ES-I3 (cell line): ENCODE data around the gene NLGN4Y.

Experiments
- H3K36me3 ChIP-seq: 2 replicates; pipeline ENCODE4 v1.6.1; 2013; ENCODE audit warnings: mild to moderate bottlenecking, low read length, control low read depth, moderate library complexity; ENCODE audit not compliant: insufficient read depth
- H3K4me1 ChIP-seq: 2 replicates; pipeline ENCODE4 v1.6.1; 2013; ENCODE audit warnings: mild to moderate bottlenecking, control low read depth, low read length; ENCODE audit not compliant: insufficient read depth
- H3K9ac ChIP-seq: 2 replicates; pipeline ENCODE4 v1.6.1; 2013; ENCODE audit warnings: low read depth, mild to moderate bottlenecking, low read length, moderate library complexity
- H3K9me3 ChIP-seq: 2 replicates; pipeline ENCODE4 v1.6.1; 2013; ENCODE audit warnings: mild to moderate bottlenecking, low read length, moderate library complexity; ENCODE audit not compliant: control insufficient read depth, insufficient read depth

NLGN4Y gene

DNA sequence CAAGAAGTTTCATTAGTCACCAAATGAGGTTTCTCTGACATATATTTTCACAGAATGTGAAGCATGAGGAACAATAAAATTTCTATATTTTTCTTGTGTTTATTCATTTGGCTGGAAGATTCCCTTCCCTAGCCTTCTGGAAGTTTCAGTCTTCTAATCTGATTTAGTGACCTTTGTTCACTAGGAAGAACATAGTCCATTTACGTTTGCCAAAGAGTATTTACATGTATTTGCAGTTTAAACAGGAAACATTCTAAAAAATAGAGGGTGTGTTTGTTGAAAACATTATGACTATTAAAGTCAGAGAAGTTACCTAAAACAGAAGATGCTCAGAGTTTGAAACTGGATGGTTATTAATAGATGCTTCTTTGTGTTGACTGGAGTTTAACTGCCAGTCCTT lies 238.6 kb downstream of the NLGN4Y start:
- Histone ChIP-seq H3K9ac (no peak overlapping the region), H3K9me3 (no peaks in the 10 kb centered on the region), H3K36me3 (no peaks in the 10 kb centered on the region), H3K4me1 (no peaks in the 10 kb centered on the region)

DNA sequence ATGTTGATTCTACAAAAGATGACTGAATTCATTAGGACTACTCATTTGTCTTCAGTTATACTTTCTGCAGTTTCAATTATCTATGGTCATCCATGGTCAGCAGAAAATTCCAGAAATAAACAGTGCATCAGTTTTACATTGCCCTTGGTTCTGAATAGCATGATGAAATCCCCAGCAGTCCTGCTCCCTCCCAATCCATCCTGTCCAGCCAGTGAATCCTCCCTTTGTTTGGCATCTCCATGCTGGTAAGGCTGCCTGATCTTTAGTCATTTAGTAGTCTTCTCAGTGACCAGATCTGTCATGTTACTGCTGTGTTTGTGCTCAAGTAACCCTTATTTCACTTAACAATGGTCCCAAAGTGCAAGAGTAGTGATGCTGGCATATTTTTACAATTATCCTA lies 239.3 kb downstream of the NLGN4Y start:
- Histone ChIP-seq H3K4me1 (no peaks in the 10 kb centered on the region), H3K9me3 (no peaks in the 10 kb centered on the region), H3K36me3 (no peaks in the 10 kb centered on the region), H3K9ac (no peak overlapping the region)

DNA sequence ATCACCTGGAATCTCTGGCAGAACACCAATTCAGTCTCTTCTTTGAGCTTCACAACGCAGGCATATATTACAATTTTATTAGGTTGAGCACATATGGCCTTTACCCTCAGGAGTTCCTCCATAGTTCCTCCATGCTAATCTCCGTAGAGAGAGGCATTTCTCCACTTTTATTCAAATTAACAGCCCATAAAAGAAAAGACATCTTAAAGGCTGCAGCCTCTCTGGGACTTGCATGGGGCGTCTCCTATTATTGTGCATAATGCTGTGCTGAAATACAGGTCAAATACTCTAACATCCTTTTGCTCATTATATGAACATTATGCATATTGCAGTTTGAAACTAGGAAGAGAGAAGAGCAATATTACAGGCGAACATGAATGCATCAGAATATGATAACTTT lies 253.9 kb downstream of the NLGN4Y start:
- no peaks in the 10 kb centered on the region for H3K4me1 ChIP-seq
- no peak overlapping the region for H3K9ac ChIP-seq
- no peaks in the 10 kb centered on the region for H3K36me3 ChIP-seq
- H3K9me3 ChIP-seq: no peaks in the 10 kb centered on the region

DNA sequence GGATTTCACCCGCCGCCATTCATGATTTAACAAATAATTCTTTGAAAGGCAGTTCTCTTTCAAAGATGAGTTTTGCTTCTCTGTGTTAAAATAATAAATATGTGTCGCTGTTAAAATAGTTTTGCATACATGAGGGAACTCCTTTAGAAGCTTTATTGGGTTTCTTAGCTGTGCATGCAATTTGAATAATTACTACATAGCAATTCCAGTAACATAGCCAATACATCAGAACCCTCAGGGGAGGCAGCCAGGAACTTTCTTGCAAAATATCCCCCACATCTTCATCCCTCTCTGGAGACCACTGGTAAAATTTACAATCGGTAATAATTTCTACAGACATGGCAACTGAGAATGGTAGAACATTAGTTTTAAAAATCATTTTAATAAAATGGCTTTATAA lies 268.8 kb downstream of the NLGN4Y start:
- H3K9me3 ChIP-seq: no peaks in the 10 kb centered on the region
- no peak overlapping the region for H3K9ac ChIP-seq
- H3K4me1 ChIP-seq: no peaks in the 10 kb centered on the region
- no peaks in the 10 kb centered on the region for H3K36me3 ChIP-seq

DNA sequence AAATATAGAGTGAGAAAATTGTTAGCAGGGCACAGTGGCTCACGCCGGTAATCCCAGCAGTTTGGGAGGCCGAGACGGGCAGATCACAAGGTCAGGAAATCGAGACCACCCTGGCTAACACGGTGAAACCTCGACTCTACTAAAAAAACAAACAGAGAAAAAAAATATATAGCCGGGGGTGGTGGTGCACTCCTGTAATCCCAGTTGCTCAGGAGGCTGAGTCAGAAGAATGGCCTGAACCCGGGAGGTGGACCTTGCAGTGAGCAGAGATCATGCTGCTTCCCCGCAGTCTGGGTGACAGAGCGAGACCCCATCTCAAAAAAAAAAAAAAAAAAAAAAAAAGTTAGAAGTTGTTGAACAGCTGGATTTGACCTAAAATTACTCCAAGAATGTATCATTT lies 269.3 kb downstream of the NLGN4Y start:
- Histone ChIP-seq H3K4me1 (no peaks in the 10 kb centered on the region), H3K9me3 (no peaks in the 10 kb centered on the region), H3K36me3 (no peaks in the 10 kb centered on the region), H3K9ac (no peak overlapping the region)

DNA sequence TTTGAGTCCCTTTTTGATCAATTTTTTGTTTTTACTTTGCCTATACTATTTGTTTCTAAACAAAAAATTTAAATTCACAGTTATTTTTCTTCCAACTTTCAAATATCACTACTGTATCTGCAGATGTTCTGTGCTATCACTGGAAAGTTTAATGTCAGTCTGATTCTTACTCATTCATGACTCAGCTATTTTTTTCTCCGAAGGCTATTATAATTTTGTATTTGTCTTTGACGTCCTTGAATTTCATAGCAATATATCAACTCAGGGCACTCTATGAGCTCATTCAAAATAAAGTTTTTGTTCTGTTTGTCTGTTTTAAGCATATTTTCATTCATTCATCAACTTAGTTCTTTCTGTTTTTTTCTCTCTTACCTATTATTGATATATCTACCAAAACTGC lies 273.7 kb downstream of the NLGN4Y start:
- no peaks in the 10 kb centered on the region for H3K36me3 ChIP-seq
- no peaks in the 10 kb centered on the region for H3K9me3 ChIP-seq
- no peaks in the 10 kb centered on the region for H3K4me1 ChIP-seq
- H3K9ac ChIP-seq: no peak overlapping the region

DNA sequence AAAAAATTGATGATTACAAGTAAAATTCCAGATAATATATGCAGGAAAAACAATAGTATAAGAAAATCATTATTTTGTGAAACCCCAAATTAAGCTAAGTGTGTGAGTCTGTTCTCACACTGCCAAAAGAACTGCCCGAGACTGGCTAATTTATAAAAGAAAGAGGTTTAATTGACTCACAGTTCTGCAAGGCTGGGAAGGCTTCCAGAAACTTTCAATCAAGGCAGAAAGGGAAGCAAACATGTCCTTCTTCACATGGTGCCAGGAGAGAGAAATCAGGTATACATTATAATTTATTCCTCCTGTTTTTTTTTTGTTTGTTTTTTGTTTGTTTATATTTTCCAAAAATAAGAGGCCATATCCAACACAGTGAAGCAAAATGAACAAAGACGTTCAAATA lies 276.8 kb downstream of the NLGN4Y start:
- Histone ChIP-seq H3K36me3 (no peaks in the 10 kb centered on the region), H3K4me1 (no peaks in the 10 kb centered on the region), H3K9ac (no peak overlapping the region), H3K9me3 (no peaks in the 10 kb centered on the region)

DNA sequence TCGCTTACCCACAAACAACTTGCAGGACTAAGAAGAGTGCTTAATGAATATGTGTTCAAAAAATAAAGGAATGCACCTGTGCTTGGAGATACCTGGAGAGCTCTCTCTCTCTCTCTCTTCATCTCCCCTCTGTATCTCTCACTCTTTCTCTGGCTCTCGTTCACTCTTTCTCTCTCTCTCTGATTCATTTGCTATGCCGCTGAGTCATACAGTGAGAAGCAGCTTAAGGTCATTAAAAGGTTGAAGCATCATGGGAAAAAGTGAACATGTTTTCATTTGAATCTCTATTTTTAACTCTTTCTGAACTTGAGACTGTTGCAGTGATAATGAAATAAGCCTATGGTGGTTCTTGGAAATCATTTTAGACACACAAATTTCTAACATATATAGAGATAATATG lies 277.8 kb downstream of the NLGN4Y start:
- H3K4me1 ChIP-seq: no peaks in the 10 kb centered on the region
- no peak overlapping the region for H3K9ac ChIP-seq
- H3K36me3 ChIP-seq: no peaks in the 10 kb centered on the region
- no peaks in the 10 kb centered on the region for H3K9me3 ChIP-seq

DNA sequence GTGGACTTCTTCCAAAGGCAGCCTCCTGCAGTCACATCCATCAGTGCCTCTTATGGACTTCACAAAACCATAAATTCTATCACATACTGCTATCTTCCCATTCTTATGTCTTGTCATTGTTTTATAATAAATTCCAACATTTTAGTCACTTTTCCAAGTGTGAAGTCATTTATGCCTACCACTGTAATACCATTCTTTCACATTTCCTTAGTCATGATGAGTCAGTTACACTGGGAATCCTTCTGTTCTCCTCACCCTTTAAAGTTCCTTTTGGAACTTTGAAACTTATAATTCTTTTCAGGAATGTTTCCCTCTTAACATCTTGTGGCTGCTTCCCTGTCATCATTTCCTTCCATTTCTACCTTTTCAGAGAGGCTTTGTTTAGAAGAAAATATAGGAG lies 279.7 kb downstream of the NLGN4Y start:
- H3K9ac ChIP-seq: no peak overlapping the region
- no peaks in the 10 kb centered on the region for H3K4me1 ChIP-seq
- no peaks in the 10 kb centered on the region for H3K36me3 ChIP-seq
- H3K9me3 ChIP-seq: no peaks in the 10 kb centered on the region

DNA sequence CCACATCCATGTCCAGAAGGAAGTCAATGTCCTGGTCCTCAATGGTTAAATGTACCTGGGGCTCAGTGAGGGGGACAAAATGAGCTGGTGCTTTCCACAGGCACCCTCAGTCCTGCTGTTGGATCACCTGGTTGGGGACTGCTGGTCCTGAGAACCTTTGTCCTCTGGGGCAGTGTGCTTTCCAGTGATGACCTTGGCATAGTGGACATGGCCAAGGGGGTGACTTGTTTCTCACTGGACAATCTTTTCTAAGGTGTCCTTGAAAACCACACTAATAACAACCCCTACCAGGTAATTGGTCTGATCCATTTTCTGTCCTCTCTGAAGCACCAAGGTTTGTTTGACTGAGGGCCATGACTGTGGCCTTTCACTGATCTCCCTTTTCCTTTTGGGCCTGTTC lies 294.1 kb downstream of the NLGN4Y start:
- Histone ChIP-seq H3K36me3 (no peaks in the 10 kb centered on the region), H3K4me1 (no peaks in the 10 kb centered on the region), H3K9me3 (no peaks in the 10 kb centered on the region), H3K9ac (no peak overlapping the region)

DNA sequence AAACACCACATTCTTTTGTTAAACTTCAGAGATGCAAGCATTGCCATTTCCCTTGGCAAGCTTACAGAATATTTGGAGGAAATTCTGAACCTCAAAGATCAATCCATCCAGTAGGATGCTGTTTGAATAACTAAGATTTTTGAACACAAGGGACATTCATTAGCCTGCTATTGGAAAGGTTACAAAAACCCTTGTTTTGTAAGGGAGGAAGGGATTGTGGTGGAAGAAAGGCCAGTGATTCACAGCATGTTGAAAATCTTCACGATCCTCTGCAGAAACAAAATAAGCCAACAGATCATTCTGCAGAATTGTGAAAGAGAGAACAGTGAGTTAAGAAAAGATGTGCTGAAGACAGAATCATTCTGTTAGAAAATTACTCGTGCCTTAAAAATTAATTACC lies 297.9 kb downstream of the NLGN4Y start:
- Histone ChIP-seq H3K9me3 (no peaks in the 10 kb centered on the region), H3K36me3 (no peaks in the 10 kb centered on the region), H3K9ac (no peak overlapping the region), H3K4me1 (no peaks in the 10 kb centered on the region)

DNA sequence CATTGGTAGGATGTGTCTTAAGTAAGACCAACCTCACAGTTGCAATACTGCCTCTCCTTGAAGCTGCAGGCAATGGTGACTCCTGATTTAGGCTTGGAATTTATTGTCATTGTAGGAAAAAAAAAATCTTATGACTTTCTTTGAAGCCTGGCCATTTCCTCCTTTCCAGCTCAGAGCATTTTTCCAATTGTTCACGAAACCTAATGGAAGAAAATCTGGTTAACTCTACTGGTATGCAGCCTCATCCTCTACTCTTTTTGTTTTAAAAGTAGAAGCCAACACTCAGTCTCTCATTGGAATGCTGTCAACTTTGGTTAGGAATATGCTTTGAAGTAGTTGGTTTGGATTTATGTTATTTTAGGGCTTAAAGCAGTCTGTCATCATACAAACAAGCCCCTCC lies 298.6 kb downstream of the NLGN4Y start:
- Histone ChIP-seq H3K9me3 (no peaks in the 10 kb centered on the region), H3K4me1 (no peaks in the 10 kb centered on the region), H3K9ac (no peak overlapping the region), H3K36me3 (no peaks in the 10 kb centered on the region)

DNA sequence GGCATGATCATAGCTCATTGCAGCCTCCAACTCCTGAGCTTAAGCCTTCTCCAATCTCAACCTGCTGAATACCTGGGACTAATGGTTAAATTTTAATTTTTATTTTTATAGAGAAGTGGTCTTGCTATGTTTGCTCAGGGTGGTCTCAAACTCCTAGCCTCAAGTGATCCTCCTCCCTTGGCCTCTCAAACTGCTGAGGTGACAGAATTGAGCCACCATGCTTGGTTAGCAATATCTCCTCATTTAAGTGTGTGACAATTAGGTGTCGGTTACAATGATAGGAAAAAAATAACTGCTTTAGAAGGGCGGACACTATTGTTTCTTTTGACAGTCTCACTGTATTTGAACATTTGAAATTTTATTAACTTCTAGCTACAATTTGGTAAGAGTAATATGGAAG lies 300.3 kb downstream of the NLGN4Y start:
- no peak overlapping the region for H3K9ac ChIP-seq
- H3K9me3 ChIP-seq: no peaks in the 10 kb centered on the region

DNA sequence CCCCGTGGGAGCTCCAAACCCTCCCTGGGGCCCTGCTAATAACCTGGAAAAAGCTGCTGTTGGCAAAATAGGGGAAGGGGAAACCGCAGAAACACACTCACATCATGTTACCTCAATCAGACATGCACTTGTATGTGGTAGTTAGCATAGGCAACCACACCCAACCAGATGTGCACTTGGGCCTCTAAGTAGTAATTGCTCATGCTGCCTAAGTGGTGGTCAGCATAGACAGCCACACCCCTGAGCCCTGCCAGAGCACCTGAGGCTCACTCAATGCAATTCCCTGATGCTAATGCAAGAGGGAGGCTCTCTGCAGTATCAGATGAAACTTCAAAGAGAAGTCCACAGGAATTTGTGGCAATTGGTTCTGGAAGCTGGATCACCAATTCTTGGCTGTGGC lies 301.4 kb downstream of the NLGN4Y start:
- Histone ChIP-seq H3K9me3 (no peaks in the 10 kb centered on the region), H3K36me3 (no peaks in the 10 kb centered on the region), H3K4me1 (no peaks in the 10 kb centered on the region), H3K9ac (no peak overlapping the region)

More for the DNA sequence above, 300.3 kb downstream of the NLGN4Y start:
- Histone ChIP-seq H3K36me3 (no peaks in the 10 kb centered on the region), H3K4me1 (no peaks in the 10 kb centered on the region)

DNA sequence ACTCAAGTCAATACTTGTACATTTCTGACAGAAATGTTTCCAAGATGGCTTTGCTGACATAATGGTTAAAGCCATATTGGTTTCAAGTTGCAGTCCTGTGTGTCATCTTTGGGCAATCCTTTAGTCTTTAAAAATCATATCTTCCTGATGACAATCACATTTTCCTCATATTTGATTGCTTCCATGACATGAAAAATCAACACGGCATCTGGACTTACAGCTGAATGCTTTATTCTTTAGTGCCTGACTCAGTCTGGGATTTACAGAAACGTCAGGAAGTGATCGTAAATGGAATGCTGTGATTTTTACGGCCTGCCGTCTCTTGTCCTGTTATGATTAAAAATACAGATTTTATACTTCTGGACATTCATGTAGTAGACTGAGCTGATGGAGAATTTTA lies 304.2 kb downstream of the NLGN4Y start:
- Histone ChIP-seq H3K36me3 (no peaks in the 10 kb centered on the region), H3K4me1 (no peaks in the 10 kb centered on the region), H3K9me3 (no peaks in the 10 kb centered on the region), H3K9ac (no peak overlapping the region)

DNA sequence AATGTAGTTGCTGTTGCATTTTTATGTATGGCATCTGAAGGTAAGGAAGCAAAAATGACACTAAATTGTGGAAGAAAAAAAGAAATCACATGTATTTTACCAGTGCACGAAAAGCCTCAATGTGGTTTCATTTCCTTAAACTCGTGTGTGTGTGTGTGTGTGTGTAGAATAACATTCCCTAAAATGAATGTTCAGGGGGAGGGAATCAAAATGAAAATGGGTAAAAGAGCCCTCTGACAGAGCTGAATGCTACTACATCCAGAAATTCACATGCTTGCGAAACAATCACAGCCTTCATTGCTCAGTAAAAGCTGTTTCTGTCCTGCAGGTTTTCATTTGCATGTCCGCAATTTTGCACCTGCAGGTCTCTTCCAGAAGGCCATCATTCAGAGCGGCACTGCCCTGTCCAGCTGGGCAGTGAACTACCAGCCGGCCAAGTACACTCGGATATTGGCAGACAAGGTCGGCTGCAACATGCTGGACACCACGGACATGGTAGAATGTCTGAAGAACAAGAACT lies 305.1 kb downstream of the NLGN4Y start:
- no peaks in the 10 kb centered on the region for H3K9me3 ChIP-seq
- no peaks in the 10 kb centered on the region for H3K4me1 ChIP-seq
- H3K9ac ChIP-seq: no peak overlapping the region
- no peaks in the 10 kb centered on the region for H3K36me3 ChIP-seq
